H1 (cell line): ENCODE results near the gene ITPKA. TPM values are rescaled to one million over a fixed set of nuclear protein-coding genes. Genes with fewer than 3 reads are reported as not detected.

Experiments used
- CTCF ChIA-PET: fragments of 300-600 bp; sonication (Branson Sonifier 250); formaldehyde crosslinking; loops from one replicate; lab custom pipeline; 2021; ENCODE audit not compliant: partially characterized antibody; lab: Charles Lee
- POLR2A ChIA-PET: fragments of 300-600 bp; sonication (Branson Sonifier 250); formaldehyde crosslinking; loops from one replicate; lab custom pipeline; 2021; ENCODE audit warnings: inconsistent platforms; ENCODE audit not compliant: partially characterized antibody; lab: Charles Lee
- DNase-seq, 2 experiments: peaks; one replicate each; pipeline versions ENCODE4 v3.0.0 to v3.0.0-alpha.2; 2010 to 2022; ENCODE audit warnings: low spot score in 2 of 2, low read depth in 1 of 2, mixed read lengths in 1 of 2
- FAIRE-seq: peaks from 2 replicates; lab custom pipeline; 2011; peaks lifted over from hg19 to GRCh38; lab: Jason Lieb, UNC
- H2AFZ ChIP-seq: 2 replicates; pipeline ENCODE4 v1.8.1; 2012; ENCODE audit warnings: low read length, inconsistent platforms
- H2AK5ac ChIP-seq: 2 replicates; pipeline ENCODE4 v1.6.1; 2013; ENCODE audit warnings: low read depth, low read length
- H2BK120ac ChIP-seq: replicated peaks from 2 replicates; pipeline ENCODE3; 2013; ENCODE audit warnings: low read depth, low read length, inconsistent platforms
- H2BK12ac ChIP-seq: 2 replicates; pipeline ENCODE4 v1.6.1; 2013; ENCODE audit warnings: low read depth, low read length
- H2BK15ac ChIP-seq: 2 replicates; pipeline ENCODE4 v1.6.1; 2013; ENCODE audit warnings: low read length
- H2BK20ac ChIP-seq: 2 replicates; pipeline ENCODE4 v1.6.1; 2013; ENCODE audit warnings: low read length
- H2BK5ac ChIP-seq: 2 replicates; pipeline ENCODE4 v1.6.1; 2013; ENCODE audit warnings: low read depth, low read length
- H3K14ac ChIP-seq: 2 replicates; pipeline ENCODE4 v1.6.1; 2013; ENCODE audit warnings: inconsistent platforms; ENCODE audit not compliant: insufficient read length
- H3K18ac ChIP-seq: 2 replicates; pipeline ENCODE4 v1.6.1; 2013; ENCODE audit warnings: low read length; ENCODE audit errors: extremely low read depth
- H3K23ac ChIP-seq: 2 replicates; pipeline ENCODE4 v1.6.1; 2013; ENCODE audit warnings: inconsistent platforms; ENCODE audit not compliant: insufficient read length
- H3K23me2 ChIP-seq: 2 replicates; pipeline ENCODE4 v1.6.1; 2013; ENCODE audit warnings: low read depth, low read length
- H3K27ac ChIP-seq: 2 replicates; pipeline ENCODE4 v1.6.1; 2011; ENCODE audit warnings: low read depth, low read length, inconsistent platforms
- H3K27me3 ChIP-seq, 4 experiments: replicated peaks in 1 of 4; 1 replicate in 1 of 4; 2 replicates in 3 of 4; pipeline versions ENCODE4 v1.6.1 to v1.8.1; 2011 to 2013; ENCODE audit warnings: low read length in 3 of 4, mild to moderate bottlenecking in 3 of 4, inconsistent platforms in 2 of 4, mixed read lengths in 2 of 4, moderate library complexity in 1 of 4; ENCODE audit not compliant: control insufficient read depth in 3 of 4, insufficient read depth in 3 of 4; ENCODE audit errors: extremely low read depth in 1 of 4
- H3K36me3 ChIP-seq, 4 experiments: 2 replicates each; pipeline versions ENCODE4 v1.6.1 to v1.8.1; 2011 to 2013; ENCODE audit warnings: mild to moderate bottlenecking in 4 of 4, low read length in 3 of 4, moderate library complexity in 2 of 4, control low read depth in 1 of 4, inconsistent platforms in 1 of 4; ENCODE audit not compliant: insufficient read depth in 4 of 4, control insufficient read depth in 2 of 4
- H3K4ac ChIP-seq: replicated peaks from 2 replicates; pipeline ENCODE3; 2013; ENCODE audit warnings: low read length, low read depth, mixed read lengths, inconsistent platforms; ENCODE audit not compliant: insufficient read length
- H3K4me1 ChIP-seq, 4 experiments: replicated peaks in 1 of 4; 1 replicate in 1 of 4; 2 replicates in 3 of 4; pipeline versions ENCODE4 v1.6.1 to v1.8.1; 2011 to 2013; ENCODE audit warnings: low read length in 3 of 4, inconsistent platforms in 2 of 4, mixed read lengths in 1 of 4; ENCODE audit not compliant: insufficient read depth in 4 of 4, control insufficient read depth in 3 of 4
- H3K4me2 ChIP-seq, 2 experiments: 2 replicates each; pipeline versions ENCODE4 v1.6.1 to v1.8.1; 2011 to 2013; ENCODE audit warnings: low read depth in 2 of 2, low read length in 2 of 2, control low read depth in 1 of 2, inconsistent platforms in 1 of 2, mild to moderate bottlenecking in 1 of 2; ENCODE audit not compliant: insufficient read depth in 1 of 2
- H3K4me3 ChIP-seq, 4 experiments: fragments of 200-600, 300-600 bp in 1 of 4; sonication (generic), shearing (Covaris generic), sonication (Bioruptor Twin) in 1 of 4; 2 replicates each; pipeline versions ENCODE4 v1.5.1 to v1.8.1; 2011 to 2016; ENCODE audit warnings: low read length in 4 of 4, low read depth in 3 of 4, control low read depth in 2 of 4, inconsistent platforms in 2 of 4, mild to moderate bottlenecking in 2 of 4, mixed read lengths in 1 of 4, moderate library complexity in 1 of 4; ENCODE audit not compliant: insufficient read depth in 2 of 4; ENCODE audit errors: extremely low read depth in 1 of 4
- H3K56ac ChIP-seq: replicated peaks from 2 replicates; pipeline ENCODE3; 2013; ENCODE audit warnings: low read depth, mild to moderate bottlenecking, mixed read lengths, low read length, inconsistent platforms; ENCODE audit not compliant: insufficient read length
- H3K79me1 ChIP-seq: 2 replicates; pipeline ENCODE4 v1.6.1; 2013; ENCODE audit warnings: low read depth, low read length, control low read depth
- H3K79me2 ChIP-seq, 2 experiments: 2 replicates each; pipeline versions ENCODE4 v1.6.1 to v1.8.1; 2012 to 2013; ENCODE audit warnings: low read length in 2 of 2, mild to moderate bottlenecking in 2 of 2, inconsistent platforms in 1 of 2; ENCODE audit not compliant: insufficient read depth in 2 of 2, control insufficient read depth in 1 of 2
- H3K9ac ChIP-seq, 4 experiments: replicated peaks in 1 of 4; 1 replicate in 1 of 4; 2 replicates in 3 of 4; pipeline versions ENCODE4 v1.6.1 to v1.8.1; 2011 to 2013; ENCODE audit warnings: low read depth in 3 of 4, low read length in 3 of 4, control low read depth in 2 of 4, mild to moderate bottlenecking in 2 of 4, moderate library complexity in 2 of 4, inconsistent platforms in 1 of 4; ENCODE audit errors: extremely low read depth in 1 of 4
- H3K9me3 ChIP-seq, 2 experiments: 2 replicates each; pipeline versions ENCODE4 v1.6.1 to v1.8.1; 2012 to 2013; ENCODE audit warnings: mild to moderate bottlenecking in 2 of 2, moderate library complexity in 2 of 2, control low read depth in 1 of 2, inconsistent platforms in 1 of 2, low read depth in 1 of 2, low read length in 1 of 2, mixed read lengths in 1 of 2; ENCODE audit not compliant: insufficient read depth in 2 of 2
- H4K20me1 ChIP-seq, 2 experiments: replicated peaks in 1 of 2; 2 replicates each; pipeline versions ENCODE3 to v1.8.1; 2011 to 2013; ENCODE audit warnings: inconsistent platforms in 2 of 2, low read length in 2 of 2, mild to moderate bottlenecking in 1 of 2; ENCODE audit not compliant: insufficient read depth in 2 of 2, control insufficient read depth in 1 of 2
- H4K5ac ChIP-seq: 2 replicates; pipeline ENCODE4 v1.6.1; 2013; ENCODE audit warnings: low read length, low read depth, mixed read lengths, inconsistent platforms; ENCODE audit not compliant: insufficient read length
- H4K8ac ChIP-seq: 2 replicates; pipeline ENCODE4 v1.8.0; 2013; ENCODE audit warnings: mild to moderate bottlenecking, moderate library complexity, low read length, inconsistent platforms; ENCODE audit not compliant: insufficient read depth; ENCODE audit errors: extremely low read depth
- H4K91ac ChIP-seq: replicated peaks from 2 replicates; pipeline ENCODE3; 2013; ENCODE audit warnings: low read length, mixed read lengths, inconsistent platforms; ENCODE audit not compliant: insufficient read length
- CTCF ChIP-seq, 3 experiments: IDR thresholded peaks; 1 replicate in 2 of 3; 2 replicates in 1 of 3; pipeline versions ENCODE4 v1.5.1 to v1.6.1; 2011; ENCODE audit warnings: low read length in 3 of 3, mild to moderate bottlenecking in 3 of 3, inconsistent platforms in 2 of 3, low read depth in 1 of 3, moderate library complexity in 1 of 3; ENCODE audit not compliant: insufficient read depth in 1 of 3; ENCODE audit errors: control extremely low read depth in 1 of 3
- JUN ChIP-seq: IDR thresholded peaks from 2 replicates; pipeline ENCODE4 v1.6.1; 2011; ENCODE audit warnings: low read depth, mild to moderate bottlenecking, improper control_type of control experiment, low read length
- RAD21 ChIP-seq, 2 experiments: IDR thresholded peaks in 1 of 2; conservative IDR thresholded peaks in 1 of 2; 2 replicates each; pipeline ENCODE4 v1.6.1; 2011; ENCODE audit warnings: low read depth in 2 of 2, low read length in 2 of 2, improper control_type of control experiment in 1 of 2, inconsistent platforms in 1 of 2, mild to moderate bottlenecking in 1 of 2, moderate library complexity in 1 of 2
- SIX5 ChIP-seq: IDR thresholded peaks from 2 replicates; pipeline ENCODE4 v1.6.1; 2011; ENCODE audit warnings: mild to moderate bottlenecking, low read depth, low read length
- WGBS, 2 experiments: shearing (Covaris generic) in 1 of 2; methylation state at CpG; one replicate each; pipeline versions ENCODE4 v1.1.6 to v1.1.7; 2013 to 2015; ENCODE audit warnings: low lambda C conversion rate in 2 of 2, mixed read lengths in 2 of 2, inconsistent platforms in 1 of 2, low coverage in 1 of 2, missing lambda C conversion rate in 1 of 2; ENCODE audit not compliant: insufficient replicate concordance in 2 of 2, insufficient coverage in 1 of 2, insufficient read length in 1 of 2; ENCODE audit errors: extremely low coverage in 1 of 2, missing lambda C conversion rate in 1 of 2; 5-methylcytosine and 5-hydroxymethylcytosine counted together
- polyA plus RNA-seq, 7 experiments: library from polyadenylated mRNA; depleted of rRNA in 3 of 7; stranded (reverse) in 5 of 7; unstranded in 2 of 7; fragments of >200 nt in 5 of 7; fragments of 200-250 nt in 2 of 7; gene quantifications; 1 replicate in 5 of 7; 2 replicates in 1 of 7; 4 replicates in 1 of 7; pipeline versions ENCODE4 v1.2.1 to v1.2.3, GENCODE V29; 2011 to 2013; ENCODE audit warnings: missing spikeins in 2 of 7, mixed read lengths in 2 of 7
- total RNA-seq: library from RNA; stranded (reverse); fragmentation: NEBNext Ultra II Directional; extraction: Animal tissue kit (Norgen Biotek cat#: 25700); gene quantifications from 2 replicates; pipeline ENCODE4 v1.2.1, GENCODE V29; 2021

The ITPKA gene
- total and polyA plus RNA-seq, 2 of the 8 experiments (the other 6 are each of a cell fraction or from before 2014, with no cell fraction given) = 0.39 to 0.99 TPM

GRCh38 chr15:41506796-41507341, 13.2 kb downstream of the ITPKA start:
- Histone ChIP-seq H2BK15ac (no peak overlapping the region), H4K20me1 (peaks cover 0 to 10% of the 10 kb centered on the region in 2 experiments), H4K5ac (no peak overlapping the region), H2AFZ (no peak overlapping the region), H3K27ac (no peak overlapping the region), H3K79me2 (no peaks in the 10 kb centered on the region), H3K36me3 (peaks cover 0 to 2% (median 0%) of the 10 kb centered on the region in 4 experiments; a peak in 1 of 8 replicates), H3K4me3 (no peak overlapping the region), H2BK120ac (no peak overlapping the region), H4K8ac (no peak overlapping the region), H3K4me2 (no peak overlapping the region), H3K18ac (no peak overlapping the region), H3K56ac (no peak overlapping the region), H3K4me1 (peaks cover 0 to 16% (median 9%) of the 10 kb centered on the region in 4 experiments; a peak in 6 of 7 replicates), H2BK20ac (no peak overlapping the region), H3K4ac (no peak overlapping the region), H4K91ac (no peak overlapping the region), H2BK5ac (no peak overlapping the region), H3K79me1 (no peaks in the 10 kb centered on the region), H3K23ac (no peak overlapping the region), H3K9me3 (no peaks in the 10 kb centered on the region; a peak in 1 of 4 replicates), H2BK12ac (no peak overlapping the region), H3K14ac (no peak overlapping the region), H3K9ac (no peak overlapping the region), H3K27me3 (peaks cover 43 to 90% (median 81%) of the 10 kb centered on the region in 4 experiments), H2AK5ac (no peak overlapping the region), H3K23me2 (peaks cover 9% of the 10 kb centered on the region; the same call in 1 of the 2 replicates)
- 80% methylated on average over 10 of the region's 10 CpGs; no CpG with 5 or more reads in 1 of the 2 experiments for WGBS, 2 experiments
- ChIA-PET CTCF (interaction anchor here (0.6 to 6.1 kb wide), 17 partner anchors 11 to 482 kb away, joined by 3 to 46 read pairs (median 3); partner anchors contain the start of gene ITPKA), POLR2A (interaction anchor here (0.7 to 1.5 kb wide), 5 partner anchors 10 to 32 kb away, joined by 3 to 4 read pairs (median 4); no protein-coding TSS in a partner anchor)
- TF ChIP-seq SIX5 (no peak), RAD21 (IDR thresholded peaks at IDR 0.05 in 1 of 2, conservative IDR thresholded peaks at IDR 0.05 in 1 of 2; ENCODE audit: low read depth in 2 of 2, low read length in 2 of 2) (peak; percentile 45 to 63), JUN (no peak), CTCF (IDR thresholded peaks at IDR 0.05; ENCODE audit: control extremely low read depth in 1 of 3, insufficient read depth in 1 of 3, low read depth in 1 of 3, low read length in 3 of 3) (peak; percentile 59 to 68 (median 65))
- DNase-seq (no peak), FAIRE-seq (no peak)
